HG03045 (cell line): ENCODE data around the gene PRM2.

Experiments used
- ATAC-seq: cut with Tn5 transposase; IDR thresholded peaks from one replicate; pipeline ENCODE4 v1.9.1; 2021; ENCODE audit warnings: mild to moderate bottlenecking, moderate library complexity; ENCODE audit not compliant: unreplicated experiment

PRM2 gene

GRCh38 chr16:11232852-11233726 is 43.2 kb downstream of the PRM2 start:
- ATAC-seq = peak; percentile 68

- no peak for ATAC-seq
Observed at GRCh38 chr16:11232302-11232851, 43.9 kb downstream of the PRM2 start.

- ATAC-seq = no peak
Observed at GRCh38 chr16:11231367-11231970, 44.8 kb downstream of the PRM2 start.

GRCh38 chr16:11229906-11230305 is 46.4 kb downstream of the PRM2 start:
- ATAC-seq = no peak

- ATAC-seq = no peak
Observed at GRCh38 chr16:11229432-11229831, 46.8 kb downstream of the PRM2 start.

GRCh38 chr16:11225677-11226549 is 50.4 kb downstream of the PRM2 start:
- ATAC-seq = no peak
